K562 (cell line): ENCODE measurements around the gene PRDM12. TPM values are rescaled to one million over a fixed set of nuclear protein-coding genes. Genes with fewer than 3 reads are reported as not detected.

Source experiments
- ATAC-seq: fragments of 200-7000 bp; cut with Tn5 transposase; 3 replicates; pipeline ENCODE4 v1.9.1; 2020; ENCODE audit warnings: moderate library complexity
- BruUV-seq: library from RNA; stranded (reverse); fragments of 400-500 nt; replicated peaks from 2 replicates; lab custom pipeline; 2021; lab: Mats Ljungman, UMichigan
- CTCF ChIA-PET: fragments of 300-600 bp; formaldehyde crosslinking; extraction: SDS; loops from one replicate; lab custom pipeline; 2021; ENCODE audit warnings: low intra/inter-chr PET ratio; lab: Yijun Ruan, JAX
- POLR2A ChIA-PET: fragments of 300-600, 350-650 bp; sonication (Branson Sonifier 250); formaldehyde crosslinking; extraction: SDS; loops from one replicate; lab custom pipeline; 2021; ENCODE audit warnings: antibody characterized with exemption, inconsistent platforms; lab: Yijun Ruan, JAX
- DNase-seq, 4 experiments: peaks; one replicate each; pipeline versions ENCODE4 v3.0.0 to v3.0.0-alpha.2; 2011 to 2018; ENCODE audit warnings: low spot score in 3 of 4, mixed read lengths in 3 of 4; ENCODE audit errors: extremely low read depth in 1 of 4
- FAIRE-seq: peaks from 2 replicates; lab custom pipeline; 2011; peaks lifted over from hg19 to GRCh38; lab: Jason Lieb, UNC
- H2AFZ ChIP-seq: 2 replicates; pipeline ENCODE4 v1.6.0; 2011; ENCODE audit warnings: low read depth, low read length, control low read depth, inconsistent platforms
- H3K27ac ChIP-seq: fragments of 200-600 bp; 3 replicates; pipeline ENCODE4 v1.8.0; 2011; ENCODE audit warnings: low read depth, mild to moderate bottlenecking, control low read depth, inconsistent platforms, low read length, moderate library complexity, mixed read lengths; ENCODE audit errors: extremely low read depth
- H3K27me3 ChIP-seq, 2 experiments: fragments of 300-600 bp in 1 of 2; 2 replicates in 1 of 2; 3 replicates in 1 of 2; pipeline versions ENCODE4 v1.6.0 to v1.8.0; 2011; ENCODE audit warnings: inconsistent platforms in 2 of 2, low read length in 2 of 2, mild to moderate bottlenecking in 1 of 2, mixed read lengths in 1 of 2, moderate library complexity in 1 of 2; ENCODE audit not compliant: control insufficient read depth in 2 of 2, insufficient read depth in 2 of 2
- H3K36me3 ChIP-seq: fragments of 300-600 bp; 3 replicates; pipeline ENCODE4 v1.8.0; 2011; ENCODE audit warnings: mild to moderate bottlenecking, low read length, inconsistent platforms; ENCODE audit not compliant: control insufficient read depth, insufficient read depth
- H3K4me1 ChIP-seq, 2 experiments: fragments of 200-600 bp in 1 of 2; replicated peaks in 1 of 2; 2 replicates in 1 of 2; 3 replicates in 1 of 2; pipeline versions ENCODE4 v1.5.1 to v1.8.0; 2011; ENCODE audit warnings: inconsistent platforms in 2 of 2, low read length in 2 of 2, mild to moderate bottlenecking in 1 of 2, mixed read lengths in 1 of 2, moderate library complexity in 1 of 2; ENCODE audit not compliant: control insufficient read depth in 2 of 2, insufficient read depth in 2 of 2
- H3K4me2 ChIP-seq: 2 replicates; pipeline ENCODE4 v1.6.1; 2011; ENCODE audit warnings: low read length, control low read depth, inconsistent platforms, mixed read lengths; ENCODE audit not compliant: insufficient read depth
- H3K4me3 ChIP-seq: fragments of 200-600 bp; sonication (generic), shearing (Covaris generic); 2 replicates; pipeline ENCODE4 v1.5.1; 2016; ENCODE audit warnings: control low read depth, inconsistent platforms
- H3K79me2 ChIP-seq: fragments of 200-600 bp; 3 replicates; pipeline ENCODE4 v1.8.0; 2011; ENCODE audit warnings: low read length, inconsistent platforms; ENCODE audit not compliant: control insufficient read depth, insufficient read depth
- H3K9ac ChIP-seq, 2 experiments: 2 replicates each; pipeline versions ENCODE4 v1.6.0 to v1.6.1; 2011; ENCODE audit warnings: low read depth in 2 of 2, low read length in 2 of 2, control low read depth in 1 of 2, inconsistent platforms in 1 of 2, mild to moderate bottlenecking in 1 of 2, mixed read lengths in 1 of 2; ENCODE audit not compliant: insufficient read depth in 1 of 2
- H3K9me1 ChIP-seq: one replicate; pipeline ENCODE4 v1.6.0; 2011; ENCODE audit warnings: inconsistent platforms, mild to moderate bottlenecking, low read length, moderate library complexity; ENCODE audit not compliant: control insufficient read depth, insufficient read depth
- H3K9me3 ChIP-seq: replicated peaks from 2 replicates; pipeline ENCODE4 v1.5.1; 2011; ENCODE audit warnings: low read depth, low read length, inconsistent platforms; ENCODE audit not compliant: control insufficient read depth, insufficient read depth
- H4K20me1 ChIP-seq: replicated peaks from 2 replicates; pipeline ENCODE4 v1.6.1; 2011; ENCODE audit warnings: low read length, inconsistent platforms, mixed read lengths; ENCODE audit not compliant: control insufficient read depth, insufficient read depth
- MED1 ChIP-seq: sonication (generic); formaldehyde crosslinking; IDR thresholded peaks from 2 replicates; pipeline ENCODE4 v1.8.1; 2023; ENCODE audit warnings: missing genetic modification reagents, borderline replicate concordance
- SRSF3 ChIP-seq: fragments of 200-400 bp; formaldehyde crosslinking; IDR thresholded peaks from 2 replicates; pipeline ENCODE4 v1.6.1; 2016; ENCODE audit warnings: mild to moderate bottlenecking, low read length, moderate library complexity; ENCODE audit not compliant: insufficient read depth
- ZNF121 ChIP-seq: sonication (generic); formaldehyde crosslinking; conservative IDR thresholded peaks from 2 replicates; pipeline ENCODE4 v1.8.0; 2022; ENCODE audit warnings: missing genetic modification reagents
- WGBS: fragments of 100-300 bp; shearing (Covaris generic); methylation state at CpG from one replicate; pipeline ENCODE4 v1.1.6; 2016; ENCODE audit warnings: low coverage, mixed read lengths; ENCODE audit not compliant: insufficient coverage; ENCODE audit errors: missing lambda C conversion rate; 5-methylcytosine and 5-hydroxymethylcytosine counted together
- in situ Hi-C: fragments of 300-500 bp; cut with MboI; formaldehyde crosslinking; loops from 4 replicates; pipeline ENCODE4 v1.15.0; 2018; ENCODE audit warnings: inconsistent platforms, mixed read lengths
- intact Hi-C: fragments of 100-400 bp; cut with micrococcal nuclease; formaldehyde crosslinking; loops from 2 replicates; pipeline ENCODE4 v1.14.2; 2022
- polyA plus RNA-seq, 8 experiments: library from polyadenylated mRNA; depleted of rRNA in 4 of 8; stranded (reverse) in 5 of 8; unstranded in 3 of 8; fragments of >200 nt; fragmentation: Nextera tagmentation in 2 of 8; fragmentation: Illumina TruSeq in 1 of 8; extraction: Ambion mirVana in 2 of 8; extraction: Trizol in 1 of 8; gene quantifications; 2 replicates each; pipeline versions ENCODE4 v1.2.1 to v1.2.3, GENCODE V29; 2011 to 2014; ENCODE audit warnings: inconsistent platforms in 1 of 8, missing spikeins in 1 of 8
- total RNA-seq, 7 experiments: library from RNA; depleted of rRNA in 6 of 7; stranded (reverse); fragments of >200 nt in 6 of 7; fragmentation: Illumina TruSeq in 2 of 7; extraction: Trizol in 2 of 7; gene quantifications; 2 replicates each; pipeline versions ENCODE4 v1.2.1 to v1.2.3, GENCODE V29; 2011 to 2021; ENCODE audit warnings: low replicate concordance in 1 of 7
- TF ChIP-seq, protein P1 (sequence below): fragments of 150-350 bp; conservative IDR thresholded peaks from 2 replicates; pipeline ENCODE4 v1.6.1; 2014; ENCODE audit warnings: low read length

PRDM12 gene
- total and polyA plus RNA-seq, 9 of the 15 experiments (the other 6 are each of a cell fraction or from before 2014, with no cell fraction given), result 0.04 to 0.22 (median 0.07) TPM; not detected in 3

DNA sequence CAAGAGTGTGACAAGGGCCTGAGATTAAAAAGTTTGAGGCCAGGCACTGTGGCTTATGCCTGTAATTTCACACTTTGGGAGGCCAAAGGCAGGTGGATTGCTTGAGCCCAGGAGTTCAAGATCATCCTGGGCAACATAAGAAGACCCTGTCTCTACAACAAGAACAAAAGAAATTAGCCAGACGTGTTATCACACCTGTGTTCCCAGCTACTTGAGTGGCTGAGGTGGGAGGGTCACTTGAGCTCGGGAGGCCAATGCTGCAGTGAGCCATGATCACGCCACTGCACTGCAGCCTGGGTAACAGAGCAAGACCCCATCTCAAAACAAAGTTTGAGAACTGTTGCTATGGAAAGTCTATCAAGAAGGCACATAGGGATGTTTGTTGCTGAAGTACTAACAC lies 54.2 kb downstream of the PRDM12 start (continued):
- TF ChIP-seq, protein P1, sequence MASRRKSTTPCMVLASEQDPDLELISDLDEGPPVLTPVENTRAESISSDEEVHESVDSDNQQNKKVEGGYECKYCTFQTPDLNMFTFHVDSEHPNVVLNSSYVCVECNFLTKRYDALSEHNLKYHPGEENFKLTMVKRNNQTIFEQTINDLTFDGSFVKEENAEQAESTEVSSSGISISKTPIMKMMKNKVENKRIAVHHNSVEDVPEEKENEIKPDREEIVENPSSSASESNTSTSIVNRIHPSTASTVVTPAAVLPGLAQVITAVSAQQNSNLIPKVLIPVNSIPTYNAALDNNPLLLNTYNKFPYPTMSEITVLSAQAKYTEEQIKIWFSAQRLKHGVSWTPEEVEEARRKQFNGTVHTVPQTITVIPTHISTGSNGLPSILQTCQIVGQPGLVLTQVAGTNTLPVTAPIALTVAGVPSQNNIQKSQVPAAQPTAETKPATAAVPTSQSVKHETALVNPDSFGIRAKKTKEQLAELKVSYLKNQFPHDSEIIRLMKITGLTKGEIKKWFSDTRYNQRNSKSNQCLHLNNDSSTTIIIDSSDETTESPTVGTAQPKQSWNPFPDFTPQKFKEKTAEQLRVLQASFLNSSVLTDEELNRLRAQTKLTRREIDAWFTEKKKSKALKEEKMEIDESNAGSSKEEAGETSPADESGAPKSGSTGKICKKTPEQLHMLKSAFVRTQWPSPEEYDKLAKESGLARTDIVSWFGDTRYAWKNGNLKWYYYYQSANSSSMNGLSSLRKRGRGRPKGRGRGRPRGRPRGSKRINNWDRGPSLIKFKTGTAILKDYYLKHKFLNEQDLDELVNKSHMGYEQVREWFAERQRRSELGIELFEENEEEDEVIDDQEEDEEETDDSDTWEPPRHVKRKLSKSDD, result no peak
- TF ChIP-seq, all 486 proteins: peak for 0

DNA sequence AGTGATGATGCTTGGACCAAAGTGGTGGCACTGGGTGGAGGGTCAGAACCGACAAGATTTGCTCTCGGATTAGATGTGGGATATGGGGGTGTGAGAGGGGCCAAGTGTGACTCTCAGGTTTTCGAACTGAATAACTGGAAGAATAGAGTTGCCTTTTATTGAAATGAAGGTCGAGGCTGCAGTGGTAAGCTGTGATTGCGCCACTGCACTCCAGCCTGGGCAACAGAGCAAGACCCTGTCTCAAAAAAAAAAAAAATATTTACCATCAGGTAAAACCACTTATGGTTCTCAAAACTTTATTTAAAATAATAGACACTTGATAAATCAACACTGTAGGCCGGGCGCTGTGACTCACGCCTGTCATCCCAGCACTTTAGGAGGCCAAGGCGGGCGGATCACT lies 56.4 kb downstream of the PRDM12 start:
- no peak for FAIRE-seq
- ChIA-PET CTCF (no interaction called here), POLR2A (interaction anchor here (1.3 kb wide), 1 partner anchor 11 kb away, joined by 3 read pairs; no protein-coding TSS in a partner anchor)
- no peak overlapping the region for H3K4me2 ChIP-seq
- H3K4me3 ChIP-seq, result no peak overlapping the region
- H3K36me3 ChIP-seq, result no peaks in the 10 kb centered on the region
- H3K27me3 ChIP-seq, result no peaks in the 10 kb centered on the region
- in situ Hi-C loops (loop anchor here (25.0 kb wide), 4 partner anchors 267 to 992 kb away; no protein-coding TSS in a partner anchor), intact Hi-C loops (no loop called here)
- no peak overlapping the region for H3K9ac ChIP-seq
- H2AFZ ChIP-seq, result no peak overlapping the region
- no peak for DNase-seq
- WGBS, result 94% methylated on average over 10 of the region's 10 CpGs
- no peaks in the 10 kb centered on the region for H3K9me1 ChIP-seq
- no peak for ATAC-seq
- H3K9me3 ChIP-seq, result no peaks in the 10 kb centered on the region
- peaks cover 43% of the 10 kb centered on the region for H3K79me2 ChIP-seq
- no peak for TF ChIP-seq SRSF3
- peak; percentile 47; the same call in 1 of the 2 replicates for TF ChIP-seq ZNF121 (CRISPR knock-in tag)
- no peak for TF ChIP-seq MED1 (CRISPR knock-in tag)
- H3K27ac ChIP-seq, result no peak overlapping the region
- no TSS peak for BruUV-seq
- H3K4me1 ChIP-seq, result peaks cover 0 to 11% of the 10 kb centered on the region in 2 experiments; a peak in 3 of 5 replicates
- H4K20me1 ChIP-seq, result no peaks in the 10 kb centered on the region
